ENCODE measurements around the gene BAZ1A. TPM values are rescaled to one million over a fixed set of nuclear protein-coding genes. Genes with fewer than 3 reads are reported as not detected.

Gene BAZ1A
- total and polyA plus RNA-seq, 9 of the 15 experiments (the other 6 are each of a cell fraction or from before 2014, with no cell fraction given): 22.0 to 71.2 (median 39.1) TPM

GRCh38 chr14:34872822-34873588 is 2.2 kb downstream of the BAZ1A start (continued):
- TF ChIP-seq PRPF4 (IDR thresholded peaks at IDR 0.05; ENCODE audit: insufficient read depth, low read depth, low read length, poor library complexity, severe bottlenecking) (no peak), MGA (IDR thresholded peaks at IDR 0.05) (no peak), THAP7 (CRISPR knock-in tag; IDR thresholded peaks at IDR 0.05) (no peak)
